ENCODE measurements around the gene LGALS4.
"Not testable (repeated sequence)": the region's sequence is repeated elsewhere in the genome, so short reads cannot be mapped to it uniquely, and the experiment has no call there.

Gene LGALS4

GRCh38 chr19:38813323-38813722, 578 bp upstream of the LGALS4 start:
- no peak for TF ChIP-seq CTCF (conservative IDR thresholded peaks at IDR 0.05; ENCODE audit: low read depth)
- ChIA-PET POLR2A (ENCODE audit: low non-redundant PET) (interaction anchor here (0.7 kb wide), 1 partner anchor 149 kb away, joined by 7 read pairs; no protein-coding TSS in a partner anchor), CTCF (interaction anchor here (1.2 kb wide), 1 partner anchor 25 kb away, joined by 6 read pairs; no protein-coding TSS in a partner anchor)
- H3K27ac ChIP-seq: no peak overlapping the region
- DNase-seq (ENCODE audit: low spot score): no peak

- TF ChIP-seq CTCF (conservative IDR thresholded peaks at IDR 0.05; ENCODE audit: low read depth): no peak
- POLR2A ChIA-PET (ENCODE audit: low non-redundant PET): no interaction called here
- DNase-seq (ENCODE audit: low spot score): no peak
- no peak overlapping the region for H3K27ac ChIP-seq
- CTCF ChIA-PET: interaction anchor here (0.5 kb wide), 1 partner anchor 720 kb away, joined by 3 read pairs; the partner anchor contains the start of gene EID2B
Measured at GRCh38 chr19:38812009-38812840, 520 bp downstream of the LGALS4 start.

GRCh38 chr19:38809592-38810252, 3.0 kb downstream of the LGALS4 start:
- ChIA-PET POLR2A (ENCODE audit: low non-redundant PET) (no interaction called here), CTCF (no interaction called here)
- no peak overlapping the region for H3K27ac ChIP-seq
- no peak for TF ChIP-seq CTCF (conservative IDR thresholded peaks at IDR 0.05; ENCODE audit: low read depth)
- DNase-seq (ENCODE audit: low spot score): no peak

GRCh38 chr19:38808741-38809140, 4.0 kb downstream of the LGALS4 start:
- CTCF ChIA-PET: interaction anchor here (0.6 kb wide), 1 partner anchor 326 kb away, joined by 3 read pairs; no protein-coding TSS in a partner anchor
- no peak for TF ChIP-seq CTCF (conservative IDR thresholded peaks at IDR 0.05; ENCODE audit: low read depth)
- no peak for DNase-seq (ENCODE audit: low spot score)
- H3K27ac ChIP-seq: no peak overlapping the region
- POLR2A ChIA-PET (ENCODE audit: low non-redundant PET): no interaction called here

- not testable (repeated sequence) for DNase-seq (ENCODE audit: low spot score); H3K27ac ChIP-seq
- CTCF ChIA-PET: interaction anchor here (0.6 kb wide), 1 partner anchor 665 kb away, joined by 3 read pairs; no protein-coding TSS in a partner anchor
- POLR2A ChIA-PET (ENCODE audit: low non-redundant PET): interaction anchor here (0.7 kb wide), 1 partner anchor 31 kb away, joined by 5 read pairs; no protein-coding TSS in a partner anchor
Measured at GRCh38 chr19:38807374-38808098, 5.2 kb downstream of the LGALS4 start.

GRCh38 chr19:38806371-38806770, 6.4 kb downstream of the LGALS4 start:
- TF ChIP-seq CTCF (conservative IDR thresholded peaks at IDR 0.05; ENCODE audit: low read depth): no peak
- CTCF ChIA-PET: no interaction called here
- no peak for DNase-seq (ENCODE audit: low spot score)

More at GRCh38 chr19:38806371-38806770, 6.4 kb downstream of the LGALS4 start:
- POLR2A ChIA-PET (ENCODE audit: low non-redundant PET): no interaction called here
- H3K27ac ChIP-seq: no peak overlapping the region
